Glomerular visceral epithelial cell (primary cell): ENCODE measurements around the gene PSMB7.

ENCODE experiments used
- DNase-seq: peaks from one replicate; pipeline ENCODE4 v3.0.0-alpha.2; 2016; ENCODE audit errors: extremely low spot score

Gene PSMB7

DNA sequence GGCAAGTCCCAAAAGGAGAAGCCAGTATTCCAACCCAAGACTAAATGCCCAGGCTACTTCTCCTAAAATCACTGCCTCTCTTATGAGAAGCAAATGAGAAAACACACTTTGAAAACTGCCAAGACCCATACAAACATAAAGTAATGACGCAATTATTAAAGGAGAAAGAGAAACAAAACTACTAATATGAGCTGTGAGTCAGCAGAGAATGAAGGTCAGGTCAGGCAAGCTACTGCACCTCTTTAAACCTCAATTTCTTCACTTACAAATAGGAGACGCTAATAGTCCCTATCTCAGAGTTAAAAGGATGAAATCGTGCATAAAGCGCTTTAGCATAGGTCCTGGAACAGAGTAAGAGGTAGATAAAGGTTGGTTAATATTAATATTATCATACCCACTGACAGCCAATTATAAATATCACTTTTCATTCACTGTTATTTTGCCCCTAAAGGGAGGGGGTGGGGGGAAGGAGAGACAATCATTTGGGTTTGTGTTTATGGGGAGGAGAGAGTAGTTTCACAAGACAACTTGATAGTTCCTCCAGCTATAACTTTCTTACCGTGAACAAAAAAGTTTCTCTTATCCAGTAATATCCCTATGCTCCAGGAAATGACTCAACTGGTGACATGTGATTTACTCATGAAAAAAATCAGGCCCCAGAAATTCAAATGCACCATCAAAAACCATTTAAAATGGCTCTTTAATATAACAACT is 3.6 kb downstream of the PSMB7 start:
- DNase-seq = no peak

DNA sequence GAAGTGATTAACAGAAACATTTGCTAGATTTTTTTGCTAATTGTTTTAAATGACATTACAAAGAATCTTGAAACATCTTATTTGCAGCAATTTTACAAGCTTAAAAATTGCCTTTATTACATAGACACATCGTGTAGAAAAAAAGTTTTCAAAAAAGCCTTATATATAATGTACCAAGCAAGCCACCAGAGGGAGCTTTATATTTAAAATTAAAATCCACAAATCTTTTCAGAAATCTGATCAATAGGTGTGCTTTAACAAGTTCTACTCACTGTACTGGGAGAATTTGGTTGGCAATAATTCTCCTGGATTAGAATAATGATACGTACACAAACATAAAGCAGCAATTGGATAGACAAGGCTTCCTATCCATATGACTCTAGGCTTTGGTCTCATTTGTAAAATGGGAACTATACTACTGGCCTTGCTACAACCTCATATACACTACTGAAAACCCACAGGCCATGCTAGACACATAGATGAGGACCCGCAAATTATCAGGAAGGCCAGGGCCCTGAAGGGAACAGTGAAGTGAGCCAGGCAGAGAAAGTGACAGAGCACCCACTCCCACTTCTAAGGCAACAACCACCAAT is 4.8 kb downstream of the PSMB7 start:
- no peak for DNase-seq

DNA sequence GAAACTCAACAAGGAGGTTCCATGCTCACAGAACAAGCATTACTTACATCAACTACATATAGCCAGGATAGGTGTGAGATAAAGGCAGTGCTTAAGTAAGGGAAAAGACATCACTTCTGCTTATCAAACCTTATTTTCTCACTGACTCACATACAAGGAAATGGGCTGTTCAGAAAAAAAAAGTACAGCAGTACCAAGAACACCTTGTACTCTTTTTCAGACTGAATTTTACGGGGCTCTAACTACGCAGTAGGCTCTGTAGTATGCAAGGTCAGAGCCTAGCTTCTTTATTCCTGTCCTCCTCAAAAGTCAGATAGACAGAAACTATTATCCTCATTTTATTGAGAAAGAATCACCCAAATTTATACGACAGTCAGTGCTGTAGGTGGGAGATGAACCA is 5.8 kb downstream of the PSMB7 start:
- DNase-seq = no peak

DNA sequence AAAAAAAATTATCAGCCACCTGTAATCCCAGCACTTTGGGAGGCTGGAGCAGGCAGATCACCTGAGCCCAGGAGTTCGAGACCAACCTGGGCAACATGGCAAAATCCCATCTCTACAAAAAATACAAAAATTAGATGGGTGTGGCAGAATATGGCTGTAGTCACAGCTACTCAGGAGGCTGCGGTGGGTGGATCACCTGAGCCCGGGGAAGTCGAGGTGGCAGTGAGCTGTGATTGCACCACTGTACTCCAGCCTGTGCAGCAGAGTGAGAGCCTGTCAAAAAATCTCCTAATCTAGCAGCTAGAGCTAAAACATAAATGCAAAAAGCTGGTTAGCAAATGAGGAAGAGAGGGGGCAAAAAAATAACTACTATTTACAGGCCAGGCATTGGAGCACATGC is 12.0 kb downstream of the PSMB7 start:
- DNase-seq = no peak

- no peak for DNase-seq
These were observed 15.0 kb downstream of the PSMB7 start for GRCh38 chr9:124399968-124400940.

DNA sequence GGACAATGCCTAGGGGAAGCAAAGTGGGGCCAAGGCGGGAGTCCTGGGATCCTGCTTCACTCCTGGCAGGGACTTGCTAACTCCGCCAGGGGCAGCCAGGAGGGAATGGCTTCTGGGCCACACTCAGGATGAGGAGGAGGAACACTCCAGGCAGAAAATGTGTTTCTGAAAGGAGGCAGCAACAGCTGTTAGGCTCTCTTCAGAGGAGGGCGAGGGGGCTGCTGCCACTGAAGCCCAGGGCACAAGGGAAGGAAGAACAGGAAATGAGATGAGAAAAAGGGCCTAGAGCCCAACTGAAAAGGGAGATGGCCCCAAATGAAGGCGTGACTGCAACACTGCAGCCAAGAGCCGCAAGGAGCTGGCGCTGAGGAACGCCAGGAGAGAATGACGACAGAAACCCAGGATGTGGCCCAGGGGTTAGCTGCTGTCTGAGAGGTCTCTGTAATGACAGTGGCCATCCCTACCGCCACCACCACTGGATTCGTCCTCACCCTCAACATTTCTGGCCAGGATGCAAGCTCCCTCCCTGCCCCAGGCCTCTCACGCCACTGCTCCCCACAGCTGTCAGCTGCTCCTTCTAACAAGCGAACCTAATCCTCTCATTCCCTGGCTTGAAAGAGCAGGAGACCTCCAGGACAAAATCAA is 15.8 kb downstream of the PSMB7 start:
- no peak for DNase-seq

GRCh38 chr9:124398191-124398935 is 16.9 kb downstream of the PSMB7 start:
- DNase-seq = no peak

DNA sequence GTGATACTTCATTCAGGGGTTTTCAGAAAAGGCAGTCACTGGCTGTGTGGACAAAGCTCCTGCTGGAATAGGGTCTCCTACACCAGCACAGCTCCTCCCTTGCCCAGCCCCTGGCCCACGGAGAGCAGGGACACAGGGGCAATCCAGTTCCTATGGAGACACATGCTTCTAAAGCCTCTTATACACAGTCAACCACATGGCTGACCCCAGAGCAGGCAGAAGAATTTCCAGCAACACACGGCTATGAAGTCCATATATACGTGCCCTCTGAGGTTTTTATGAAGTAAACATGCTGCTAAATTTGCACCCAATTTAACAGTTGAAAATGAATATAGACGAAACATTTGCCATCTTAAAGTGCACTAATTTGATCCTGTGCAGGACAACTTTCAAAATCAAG is 19.4 kb downstream of the PSMB7 start:
- DNase-seq = no peak

GRCh38 chr9:124394596-124394995 is 20.6 kb downstream of the PSMB7 start:
- no peak for DNase-seq

DNA sequence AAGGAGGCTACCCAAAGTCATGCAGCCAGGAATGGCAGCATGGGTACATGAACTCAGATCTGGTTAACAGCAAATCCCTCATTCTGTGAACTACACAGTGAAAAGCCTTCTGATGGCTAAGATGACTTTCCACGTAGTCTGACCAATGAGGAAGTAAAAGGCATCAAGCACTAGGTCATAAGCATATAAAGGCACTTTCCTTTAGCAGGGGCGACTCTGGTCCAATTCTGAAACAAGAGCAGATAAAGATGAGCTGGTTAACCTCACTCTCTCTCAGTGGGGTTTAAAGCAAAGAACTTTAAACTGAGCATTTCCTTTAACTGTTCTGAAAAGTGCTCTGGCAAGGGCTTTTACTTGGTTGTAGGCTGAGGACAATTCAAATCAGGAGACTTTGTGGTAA is 21.1 kb downstream of the PSMB7 start:
- DNase-seq = no peak

DNA sequence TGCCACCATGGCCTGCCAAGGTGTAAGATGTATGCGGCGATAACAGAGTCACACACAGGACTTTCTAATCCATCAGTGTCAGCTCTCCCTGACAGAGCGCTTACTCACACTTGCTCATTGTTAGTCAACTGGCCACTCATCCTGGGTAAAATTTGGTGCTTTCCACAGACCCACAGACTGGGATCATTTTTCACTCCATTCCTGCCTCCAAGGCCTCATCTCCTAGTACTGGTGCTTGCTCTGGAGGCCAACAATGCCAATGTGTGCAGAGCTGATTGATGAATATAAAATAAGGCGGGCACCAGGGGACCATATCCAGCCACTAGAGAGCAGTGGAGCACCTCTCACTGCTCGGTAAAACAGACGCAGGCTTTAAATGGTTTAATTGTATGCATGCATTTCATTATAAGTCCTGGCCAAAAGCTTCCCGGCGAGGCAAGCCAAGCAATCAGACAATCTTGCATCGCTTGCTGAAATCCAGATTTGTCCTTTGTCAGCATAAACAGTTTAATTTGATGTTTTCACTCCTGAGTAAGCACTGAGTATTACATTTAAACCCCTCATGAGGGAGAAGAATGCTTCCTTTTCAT is 22.3 kb downstream of the PSMB7 start:
- peak; percentile 89 for DNase-seq

GRCh38 chr9:124392254-124392870 is 22.9 kb downstream of the PSMB7 start:
- no peak for DNase-seq

- DNase-seq = no peak
These were observed 24.2 kb downstream of the PSMB7 start for GRCh38 chr9:124390794-124391658.

GRCh38 chr9:124389146-124389939 is 25.9 kb downstream of the PSMB7 start:
- no peak for DNase-seq

DNA sequence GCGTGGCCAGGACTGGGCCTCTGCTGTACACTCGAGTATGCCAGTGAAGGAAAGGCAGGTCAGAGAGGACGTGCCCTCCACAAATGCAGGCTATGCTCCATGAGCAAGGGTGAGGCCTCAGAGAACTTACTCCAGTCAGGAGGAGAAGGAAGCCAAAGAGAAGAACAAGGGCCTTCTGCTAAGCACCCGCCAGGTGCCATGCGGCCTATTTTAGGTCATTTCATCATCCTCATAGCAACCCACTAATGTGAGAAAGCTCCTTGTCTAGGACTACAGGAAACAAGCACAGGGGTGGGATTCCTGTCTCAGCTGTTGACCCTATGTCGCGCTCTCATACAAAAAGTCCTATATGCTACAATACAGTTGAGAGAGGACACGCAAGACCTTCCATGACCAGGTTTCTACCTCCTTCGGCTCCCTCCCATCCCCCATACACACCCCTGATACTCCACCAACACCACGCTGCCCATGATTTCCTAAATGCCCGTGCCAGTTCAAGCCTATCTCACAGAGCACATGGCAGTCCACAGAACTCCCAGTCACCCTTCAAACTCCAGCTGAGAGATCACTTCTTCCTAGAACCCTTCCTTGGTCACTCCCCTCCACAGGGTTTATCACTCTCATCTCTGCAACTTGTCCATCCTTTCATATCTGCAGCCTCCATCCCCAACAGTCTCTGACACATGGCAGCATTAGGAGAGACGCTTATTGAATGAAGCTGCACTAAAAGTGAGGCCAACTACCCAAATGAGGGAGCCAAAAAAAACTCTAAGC is 26.8 kb downstream of the PSMB7 start:
- DNase-seq = no peak

DNA sequence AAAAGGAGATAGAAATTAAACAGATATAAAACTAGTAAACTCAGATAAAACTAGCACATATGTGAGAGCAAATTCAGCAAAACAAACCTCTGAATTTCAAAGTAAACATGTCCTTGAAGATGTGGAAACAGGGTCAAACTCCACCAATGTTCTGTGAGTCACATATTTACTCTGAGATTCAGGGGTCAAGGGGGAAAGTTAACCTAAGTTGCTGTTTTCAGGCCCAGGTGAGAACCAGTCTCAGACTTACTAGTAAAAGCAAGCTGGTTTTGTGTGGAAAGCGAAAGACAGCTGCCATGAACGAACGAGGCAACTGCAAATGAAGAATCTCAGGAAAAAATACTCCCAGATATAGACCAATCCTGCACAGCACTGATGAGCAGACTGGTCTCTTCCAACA is 29.0 kb downstream of the PSMB7 start:
- DNase-seq = no peak

GRCh38 chr9:124385623-124386022 is 29.6 kb downstream of the PSMB7 start:
- DNase-seq = no peak

DNA sequence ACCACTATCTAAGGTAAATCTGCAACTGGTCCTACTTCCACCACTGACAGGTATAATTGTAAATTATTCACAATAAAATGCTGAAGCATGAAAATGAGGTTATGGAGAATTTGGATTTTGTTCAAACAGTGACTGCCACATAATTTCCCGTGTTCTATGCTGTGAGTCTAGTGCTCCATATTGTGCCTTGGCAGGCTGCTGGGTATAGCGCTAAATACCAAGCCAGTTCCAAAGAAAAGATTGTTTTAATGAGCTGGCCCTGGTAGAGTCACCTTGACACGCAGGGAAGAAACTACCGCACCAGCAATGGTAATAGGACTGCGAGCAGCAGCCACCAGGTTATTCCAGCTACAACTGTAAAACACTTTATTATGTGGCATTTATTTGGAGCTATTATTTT is 30.4 kb downstream of the PSMB7 start:
- no peak for DNase-seq
